ENCODE measurements around the gene RIMOC1.

Gene RIMOC1

DNA sequence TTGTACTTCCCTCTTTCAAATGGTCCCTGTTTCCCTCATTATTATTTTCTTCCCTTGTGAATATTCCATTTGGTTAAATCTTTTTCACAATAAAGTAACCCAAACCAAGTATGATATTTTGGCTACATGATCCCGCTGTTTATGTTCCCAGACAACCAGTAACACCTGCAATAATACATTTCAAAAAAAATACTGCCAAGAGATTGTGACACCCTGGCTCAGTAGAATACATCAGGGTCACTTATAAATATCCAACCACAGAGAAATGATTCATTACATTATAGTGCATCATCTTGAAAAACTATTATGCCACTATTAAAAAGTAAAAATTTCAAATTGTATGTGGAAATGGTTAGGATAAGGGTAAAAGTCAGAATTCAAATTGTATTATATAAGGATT is 26.7 kb upstream of the RIMOC1 start:
- DNase-seq (ENCODE audit: low read depth) = no peak
- no peak for TF ChIP-seq CTCF (conservative IDR thresholded peaks at IDR 0.05; ENCODE audit: control insufficient read depth, insufficient read depth, low read depth, low read length)
- H3K4me3 ChIP-seq (ENCODE audit: control insufficient read depth, low read depth, low read length) = no peak overlapping the region

DNA sequence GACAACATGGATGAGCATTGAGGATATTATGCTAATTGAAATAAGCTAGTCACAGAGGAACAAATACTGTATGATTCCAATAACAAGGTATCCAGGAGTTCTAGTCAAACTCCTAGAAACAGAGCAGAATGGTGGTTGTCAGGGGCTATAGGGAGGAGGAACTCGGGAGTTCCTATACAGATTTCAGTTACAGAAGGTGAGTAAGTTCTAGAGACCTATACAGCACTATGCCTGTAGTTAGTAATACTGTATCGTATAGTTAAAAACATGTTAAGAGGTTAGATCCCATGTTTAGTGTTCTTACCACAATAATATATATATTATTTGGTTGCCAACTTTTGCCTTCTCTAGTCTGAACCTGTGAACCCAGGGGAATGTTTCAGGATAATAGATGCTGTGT is 26.0 kb upstream of the RIMOC1 start:
- no peak for TF ChIP-seq CTCF (conservative IDR thresholded peaks at IDR 0.05; ENCODE audit: control insufficient read depth, insufficient read depth, low read depth, low read length)
- DNase-seq (ENCODE audit: low read depth) = no peak
- no peak overlapping the region for H3K4me3 ChIP-seq (ENCODE audit: control insufficient read depth, low read depth, low read length)

DNA sequence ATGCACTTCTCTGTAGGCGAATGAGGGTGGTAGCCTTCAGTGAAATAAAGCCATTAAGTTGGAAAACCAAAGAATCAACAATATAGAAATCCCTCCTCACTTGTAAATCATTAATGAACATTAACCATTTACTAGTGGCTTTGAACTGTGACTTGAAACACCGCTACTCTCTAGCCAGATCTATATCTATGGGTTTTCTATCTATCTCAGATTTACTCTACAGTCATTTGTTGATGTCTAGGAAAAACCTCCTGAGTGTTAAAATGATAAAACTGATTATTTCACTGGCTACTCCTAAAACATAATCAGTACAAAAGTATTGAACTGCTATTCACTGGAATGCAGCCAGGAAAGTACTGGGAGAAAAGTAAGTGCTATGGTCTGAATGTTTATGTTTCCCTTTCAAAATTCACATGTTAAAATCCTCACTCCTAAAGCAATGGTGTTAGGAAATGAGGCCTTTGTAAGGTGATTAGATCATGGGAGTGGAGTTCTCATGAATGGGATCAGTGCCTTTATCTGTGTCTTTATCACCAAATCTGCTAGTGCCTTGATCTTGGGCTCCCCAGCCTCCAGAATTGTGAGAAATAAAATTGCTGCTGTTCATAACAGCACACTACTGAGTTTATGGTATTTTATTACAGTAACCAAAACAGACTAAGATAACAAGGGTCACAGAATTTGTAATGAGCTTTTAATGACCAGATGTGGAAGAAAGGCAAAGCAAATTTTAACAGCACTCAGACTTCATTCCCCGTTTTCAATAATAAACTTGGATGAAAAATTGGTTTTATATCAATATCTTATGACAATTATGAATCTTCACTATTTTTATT is 25.3 kb upstream of the RIMOC1 start:
- no peak overlapping the region for H3K4me3 ChIP-seq (ENCODE audit: control insufficient read depth, low read depth, low read length)
- TF ChIP-seq CTCF (conservative IDR thresholded peaks at IDR 0.05; ENCODE audit: control insufficient read depth, insufficient read depth, low read depth, low read length) = no peak
- no peak for DNase-seq (ENCODE audit: low read depth)

DNA sequence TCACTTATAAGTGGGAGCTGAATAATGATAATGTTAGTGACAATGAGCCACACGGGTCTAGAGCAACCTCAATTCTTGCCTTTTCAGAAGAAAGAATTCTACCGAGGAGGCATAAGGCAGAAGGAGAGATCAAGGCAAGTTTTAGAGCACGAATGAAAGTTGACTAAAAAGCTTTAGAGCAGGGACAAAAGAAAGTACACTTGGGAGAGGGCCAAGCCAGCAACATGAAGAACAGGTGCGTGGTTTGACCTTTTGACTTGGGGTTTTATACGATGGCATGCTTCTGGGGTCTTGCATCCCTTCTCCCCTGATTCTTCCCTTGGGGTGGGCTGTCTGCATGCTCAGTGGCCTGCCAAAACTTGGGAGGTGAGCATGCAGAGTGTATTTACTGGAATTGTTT is 21.4 kb upstream of the RIMOC1 start:
- TF ChIP-seq CTCF (conservative IDR thresholded peaks at IDR 0.05; ENCODE audit: control insufficient read depth, insufficient read depth, low read depth, low read length) = no peak
- no peak for DNase-seq (ENCODE audit: low read depth)

GRCh38 chr5:41883243-41883642 is 20.9 kb upstream of the RIMOC1 start:
- H3K4me3 ChIP-seq (ENCODE audit: control insufficient read depth, low read depth, low read length) = no peak overlapping the region
- DNase-seq (ENCODE audit: low read depth) = no peak
- TF ChIP-seq CTCF (conservative IDR thresholded peaks at IDR 0.05; ENCODE audit: control insufficient read depth, insufficient read depth, low read depth, low read length) = no peak

More for the DNA sequence above, 21.4 kb upstream of the RIMOC1 start:
- H3K4me3 ChIP-seq (ENCODE audit: control insufficient read depth, low read depth, low read length) = no peak overlapping the region

GRCh38 chr5:41883936-41884335 is 20.2 kb upstream of the RIMOC1 start:
- no peak overlapping the region for H3K4me3 ChIP-seq (ENCODE audit: control insufficient read depth, low read depth, low read length)
- no peak for TF ChIP-seq CTCF (conservative IDR thresholded peaks at IDR 0.05; ENCODE audit: control insufficient read depth, insufficient read depth, low read depth, low read length)
- DNase-seq (ENCODE audit: low read depth) = no peak

All from fibroblast of mammary gland (primary cell).